ENCODE results near the gene DDX52.

- no peak for TF ChIP-seq EZH2 (IDR thresholded peaks at IDR 0.05)
- TF ChIP-seq POLR2AphosphoS5 (IDR thresholded peaks at IDR 0.05; ENCODE audit: borderline replicate concordance, low read depth, low read length): no peak
Observed at GRCh38 chr17:37570527-37571093, 72.6 kb downstream of the DDX52 start.

Measured in SK-N-MC (cell line).